ENCODE data around the gene DOCK2. TPM values are rescaled to one million over a fixed set of nuclear protein-coding genes. Genes with fewer than 3 reads are reported as not detected.

DOCK2 gene
- polyA plus RNA-seq, 1 donor (not counting 4 experiments of a cell fraction or from before 2014, with no cell fraction given), result 0.21 TPM

DNA sequence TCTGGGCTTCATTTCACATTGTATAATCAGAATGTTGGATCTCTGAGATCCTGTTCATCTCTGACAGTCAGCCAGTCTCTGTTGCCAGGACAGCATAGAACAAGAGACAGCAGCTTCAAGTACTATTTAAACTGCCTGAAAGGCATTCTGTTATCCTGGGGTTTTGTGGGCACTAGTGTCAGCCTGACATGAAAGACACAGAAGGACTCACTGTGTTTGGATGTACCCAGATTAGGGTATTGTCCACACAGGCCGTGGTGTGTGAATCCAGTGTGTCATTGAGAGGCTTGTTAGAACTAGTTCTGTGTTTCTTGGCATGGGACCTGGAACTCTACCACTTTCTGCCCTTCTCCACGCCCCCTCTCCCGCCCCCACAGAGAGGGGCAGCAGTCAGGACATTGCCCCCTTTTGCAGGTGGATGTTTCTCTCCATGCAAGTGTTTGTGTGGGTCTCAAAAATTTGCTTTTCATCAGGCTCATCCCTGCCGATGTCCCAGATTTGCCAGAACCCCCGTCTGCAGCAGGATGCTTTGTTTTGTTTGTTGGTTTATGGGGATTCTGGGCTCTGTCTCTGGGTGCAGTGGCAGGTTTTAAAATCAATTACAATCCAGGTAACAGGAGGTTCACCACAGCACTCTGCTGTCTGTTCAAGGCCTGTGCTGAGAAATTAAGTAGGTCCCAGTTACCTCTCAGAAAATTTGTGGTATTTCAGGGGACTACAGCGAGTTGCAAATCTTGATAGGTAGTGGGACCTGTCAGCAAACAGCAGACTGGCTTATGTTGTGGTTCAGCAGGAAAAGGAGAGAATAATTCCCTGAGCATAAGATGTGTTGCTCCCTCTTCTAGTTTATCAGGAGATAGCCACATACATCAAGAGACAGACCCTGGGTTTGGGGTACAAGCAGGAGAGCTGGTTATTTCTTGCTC lies 144.6 kb downstream of the DOCK2 start:
- TF ChIP-seq, protein P1, sequence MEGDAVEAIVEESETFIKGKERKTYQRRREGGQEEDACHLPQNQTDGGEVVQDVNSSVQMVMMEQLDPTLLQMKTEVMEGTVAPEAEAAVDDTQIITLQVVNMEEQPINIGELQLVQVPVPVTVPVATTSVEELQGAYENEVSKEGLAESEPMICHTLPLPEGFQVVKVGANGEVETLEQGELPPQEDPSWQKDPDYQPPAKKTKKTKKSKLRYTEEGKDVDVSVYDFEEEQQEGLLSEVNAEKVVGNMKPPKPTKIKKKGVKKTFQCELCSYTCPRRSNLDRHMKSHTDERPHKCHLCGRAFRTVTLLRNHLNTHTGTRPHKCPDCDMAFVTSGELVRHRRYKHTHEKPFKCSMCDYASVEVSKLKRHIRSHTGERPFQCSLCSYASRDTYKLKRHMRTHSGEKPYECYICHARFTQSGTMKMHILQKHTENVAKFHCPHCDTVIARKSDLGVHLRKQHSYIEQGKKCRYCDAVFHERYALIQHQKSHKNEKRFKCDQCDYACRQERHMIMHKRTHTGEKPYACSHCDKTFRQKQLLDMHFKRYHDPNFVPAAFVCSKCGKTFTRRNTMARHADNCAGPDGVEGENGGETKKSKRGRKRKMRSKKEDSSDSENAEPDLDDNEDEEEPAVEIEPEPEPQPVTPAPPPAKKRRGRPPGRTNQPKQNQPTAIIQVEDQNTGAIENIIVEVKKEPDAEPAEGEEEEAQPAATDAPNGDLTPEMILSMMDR (optimal IDR thresholded peaks at IDR 0.05 in 1 of 3, IDR thresholded peaks at IDR 0.05 in 1 of 3, conservative IDR thresholded peaks at IDR 0.05 in 1 of 3; ENCODE audit: extremely low read depth in 1 of 3, insufficient read depth in 2 of 3, low read length in 3 of 3), result no peak
- TF ChIP-seq EZH2 (IDR thresholded peaks at IDR 0.05; ENCODE audit: low read length), result no peak
- Histone ChIP-seq H2AFZ (ENCODE audit: control insufficient read depth, low read length) (no peak overlapping the region), H3K4me1 (ENCODE audit: control insufficient read depth, extremely low read depth, insufficient read depth, low read length) (peaks cover 3% of the 10 kb centered on the region)

GRCh38 chr5:169785771-169786618 lies 148.9 kb downstream of the DOCK2 start:
- Histone ChIP-seq H3K4me3 (ENCODE audit: control insufficient read depth in 2 of 3, extremely low read depth in 1 of 3, insufficient read depth in 2 of 3, low read depth in 1 of 3, low read length in 3 of 3) (no peak overlapping the region), H2AFZ (ENCODE audit: control insufficient read depth, low read length) (peak overlapping the region; percentile 11), H3K27ac (ENCODE audit: control insufficient read depth, insufficient read depth, low read length) (no peak overlapping the region), H3K9ac (ENCODE audit: control insufficient read depth, extremely low read depth, insufficient read depth, low read length) (no peak overlapping the region), H4K20me1 (ENCODE audit: control insufficient read depth, extremely low read depth, insufficient read depth, low read length) (no peaks in the 10 kb centered on the region), H3K79me2 (ENCODE audit: control insufficient read depth, insufficient read depth, low read length) (no peaks in the 10 kb centered on the region), H3K9me1 (ENCODE audit: control insufficient read depth, extremely low read depth, insufficient read depth, low read length) (no peaks in the 10 kb centered on the region), H3K4me1 (ENCODE audit: control insufficient read depth, extremely low read depth, insufficient read depth, low read length) (peaks cover 3% of the 10 kb centered on the region), H3K27me3 (ENCODE audit: control insufficient read depth, extremely low read depth, insufficient read depth, low read length) (no peaks in the 10 kb centered on the region), H3K4me2 (ENCODE audit: control insufficient read depth, extremely low read depth, insufficient read depth, low read depth, low read length) (no peak overlapping the region), H3K9me3 (ENCODE audit: control insufficient read depth, low read depth, low read length) (no peaks in the 10 kb centered on the region), H3K36me3 (ENCODE audit: control insufficient read depth in 2 of 2, extremely low read depth in 1 of 2, insufficient read depth in 2 of 2, low read length in 2 of 2) (no peaks in the 10 kb centered on the region)
- no peak for TF ChIP-seq EZH2 (IDR thresholded peaks at IDR 0.05; ENCODE audit: low read length)
- TF ChIP-seq, protein P1 (optimal IDR thresholded peaks at IDR 0.05 in 1 of 3, IDR thresholded peaks at IDR 0.05 in 1 of 3, conservative IDR thresholded peaks at IDR 0.05 in 1 of 3; ENCODE audit: extremely low read depth in 1 of 3, insufficient read depth in 2 of 3, low read length in 3 of 3), result no peak
- dilution Hi-C loops (cut with MboI; ENCODE audit: extremely low pct_ligation_motif_present, low sequenced_read_pairs), result no loop called here
- DNase-seq (ENCODE audit: low read depth, low spot score) (no peak), FAIRE-seq (no peak)

More for the DNA sequence above, 144.6 kb downstream of the DOCK2 start:
- dilution Hi-C loops (cut with MboI; ENCODE audit: extremely low pct_ligation_motif_present, low sequenced_read_pairs), result no loop called here
- H3K4me2 ChIP-seq (ENCODE audit: control insufficient read depth, extremely low read depth, insufficient read depth, low read depth, low read length), result no peak overlapping the region
- H3K27ac ChIP-seq (ENCODE audit: control insufficient read depth, insufficient read depth, low read length), result no peak overlapping the region
- FAIRE-seq, result no peak
- no peaks in the 10 kb centered on the region for H3K9me3 ChIP-seq (ENCODE audit: control insufficient read depth, low read depth, low read length)
- H4K20me1 ChIP-seq (ENCODE audit: control insufficient read depth, extremely low read depth, insufficient read depth, low read length), result no peaks in the 10 kb centered on the region
- H3K79me2 ChIP-seq (ENCODE audit: control insufficient read depth, insufficient read depth, low read length), result no peaks in the 10 kb centered on the region
- H3K9me1 ChIP-seq (ENCODE audit: control insufficient read depth, extremely low read depth, insufficient read depth, low read length), result no peaks in the 10 kb centered on the region
- H3K36me3 ChIP-seq (ENCODE audit: control insufficient read depth in 2 of 2, extremely low read depth in 1 of 2, insufficient read depth in 2 of 2, low read length in 2 of 2), result no peaks in the 10 kb centered on the region
- no peak overlapping the region for H3K9ac ChIP-seq (ENCODE audit: control insufficient read depth, extremely low read depth, insufficient read depth, low read length)
- no peaks in the 10 kb centered on the region for H3K27me3 ChIP-seq (ENCODE audit: control insufficient read depth, extremely low read depth, insufficient read depth, low read length)
- no peak for DNase-seq (ENCODE audit: low read depth, low spot score)
- H3K4me3 ChIP-seq (ENCODE audit: control insufficient read depth in 2 of 3, extremely low read depth in 1 of 3, insufficient read depth in 2 of 3, low read depth in 1 of 3, low read length in 3 of 3), result no peak overlapping the region

Measured in keratinocyte (primary cell).